GM21381 (cell line): ENCODE results near the gene PTP4A1.
A peak's percentile ranks its signal among the peaks of the same experiment; 100 is the strongest.
"Not testable (repeated sequence)": the region's sequence is repeated elsewhere in the genome, so short reads cannot be mapped to it uniquely, and the experiment has no call there.

Experiments
- ATAC-seq: cut with Tn5 transposase; IDR thresholded peaks from one replicate; pipeline ENCODE4 v1.9.1; 2021; ENCODE audit warnings: mild to moderate bottlenecking, moderate library complexity; ENCODE audit not compliant: unreplicated experiment

Gene PTP4A1

DNA sequence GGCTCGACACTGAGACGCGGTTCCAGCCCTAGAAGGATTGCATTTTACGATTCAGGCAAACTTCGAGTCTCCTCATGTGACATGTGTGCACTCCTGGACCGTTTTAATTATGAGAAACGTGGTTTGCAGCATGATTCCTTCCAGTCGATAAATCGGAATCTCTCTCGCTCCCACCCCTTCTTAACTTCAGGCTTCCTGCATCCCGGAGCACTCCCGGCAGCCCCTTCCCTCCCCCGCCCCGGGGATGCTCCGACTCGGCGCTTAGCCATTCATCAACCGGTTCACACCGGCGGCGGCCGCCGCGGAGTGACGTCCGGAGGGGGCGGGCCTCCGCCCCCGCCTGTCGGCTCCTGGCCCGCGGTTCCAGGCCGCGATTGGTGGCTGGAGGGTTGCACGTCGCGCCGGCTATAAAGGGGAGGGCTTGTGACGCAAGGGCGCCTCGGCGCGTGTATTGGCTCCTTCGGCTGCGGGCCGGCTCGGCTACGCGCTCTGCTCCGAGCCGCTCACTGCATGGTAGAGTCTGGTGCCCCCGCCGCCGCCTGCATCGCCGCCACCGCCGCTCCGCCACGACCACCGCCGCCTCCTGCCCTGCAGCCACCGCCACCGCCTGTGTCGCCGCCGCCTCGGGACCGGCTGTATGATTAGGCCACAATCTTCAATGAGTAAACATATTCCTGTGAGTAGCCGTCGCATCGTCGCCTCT is at the start of gene PTP4A1, which contains the start of gene LOC128125822:
Gene PTP4A1, plus strand, starts transcription at position 437 of the 703 bp plus-strand sequence. CDS start 4,401 bp downstream, outside the sequence.
Gene LOC128125822, plus strand, starts transcription at position 437 of the 703 bp plus-strand sequence.
- ATAC-seq, result peak; percentile 89

DNA sequence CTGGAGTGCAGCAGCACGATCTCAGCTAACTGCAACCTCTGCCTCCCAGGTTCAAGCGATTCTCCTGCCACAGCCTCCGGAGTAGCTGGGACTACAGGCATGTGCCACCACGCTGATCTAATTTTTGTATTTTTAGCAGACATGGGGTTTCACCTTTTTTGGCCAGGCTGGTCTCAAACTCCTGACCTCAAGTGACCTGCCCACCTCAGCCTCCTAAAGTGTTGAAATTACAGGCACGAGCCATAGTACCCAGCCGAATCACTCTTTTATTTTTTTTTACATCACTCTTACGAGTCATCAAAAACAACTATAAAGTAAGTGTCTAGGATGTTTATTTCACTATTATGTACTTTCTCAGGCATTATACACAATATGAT is 49.4 kb upstream of the PTP4A1 start:
- ATAC-seq, result not testable (repeated sequence)

- no peak for ATAC-seq
These were observed 48.6 kb upstream of the PTP4A1 start for GRCh38 chr6:63523630-63524029.

- peak; percentile 46 for ATAC-seq
These were observed 46.9 kb upstream of the PTP4A1 start for GRCh38 chr6:63525186-63525878.

DNA sequence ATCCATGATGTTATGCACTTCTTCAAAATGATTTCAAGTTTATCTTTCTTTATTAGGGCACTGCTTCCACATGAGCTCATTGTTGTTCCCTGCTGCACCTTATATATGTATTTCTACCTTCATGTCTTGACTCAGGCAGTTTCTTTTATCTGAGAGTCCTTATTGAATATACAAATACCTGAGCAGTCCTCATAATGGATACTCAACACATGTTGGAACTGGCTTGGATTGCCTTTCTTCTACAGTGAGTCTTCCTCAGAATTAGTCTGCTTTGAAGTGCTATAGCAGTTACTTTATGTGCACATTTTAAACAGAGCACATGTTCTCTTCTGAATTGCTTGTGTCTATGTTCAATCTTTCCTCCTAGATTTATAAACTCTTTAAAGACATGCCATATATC is 45.3 kb upstream of the PTP4A1 start:
- no peak for ATAC-seq

- no peak for ATAC-seq
These were observed 44.4 kb upstream of the PTP4A1 start for GRCh38 chr6:63527658-63528514.

DNA sequence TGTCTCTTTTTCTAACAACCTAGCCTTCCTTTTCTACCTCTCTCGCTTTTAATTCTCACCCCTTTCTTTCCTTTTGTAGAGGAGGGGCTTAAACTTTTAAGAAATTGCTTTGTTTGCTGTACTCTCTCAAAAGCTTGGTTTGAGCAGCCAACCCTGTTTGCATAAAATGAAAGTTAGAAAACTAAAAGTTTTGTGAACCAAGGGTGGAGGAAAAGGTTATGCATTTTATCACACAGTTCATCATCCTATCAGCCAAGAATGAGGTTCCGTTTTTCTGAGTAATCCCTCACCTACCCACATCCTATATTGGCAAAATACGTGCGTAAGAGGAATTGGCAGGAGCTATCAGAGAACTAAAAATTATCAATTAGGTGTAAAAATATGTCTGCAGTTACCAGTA is 42.8 kb upstream of the PTP4A1 start:
- ATAC-seq, result no peak

DNA sequence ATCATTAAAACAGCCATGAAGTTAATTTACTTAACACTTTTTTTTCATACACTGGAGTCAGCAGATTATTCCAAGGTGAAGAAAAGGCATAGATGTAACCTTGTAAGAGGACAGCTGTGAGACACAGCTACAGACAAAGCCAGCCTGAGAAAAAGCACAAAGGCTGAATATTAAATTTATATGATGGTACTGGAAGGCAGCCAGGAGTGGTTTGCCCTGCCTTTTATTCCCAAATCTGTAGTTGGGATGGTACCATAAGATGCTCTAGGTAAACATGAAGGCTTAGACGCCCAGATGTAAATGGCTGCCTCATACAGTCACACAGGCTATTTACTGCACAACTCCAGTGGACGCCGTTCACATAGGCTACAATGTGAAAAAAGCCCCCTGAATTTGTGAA is 42.1 kb upstream of the PTP4A1 start:
- no peak for ATAC-seq

DNA sequence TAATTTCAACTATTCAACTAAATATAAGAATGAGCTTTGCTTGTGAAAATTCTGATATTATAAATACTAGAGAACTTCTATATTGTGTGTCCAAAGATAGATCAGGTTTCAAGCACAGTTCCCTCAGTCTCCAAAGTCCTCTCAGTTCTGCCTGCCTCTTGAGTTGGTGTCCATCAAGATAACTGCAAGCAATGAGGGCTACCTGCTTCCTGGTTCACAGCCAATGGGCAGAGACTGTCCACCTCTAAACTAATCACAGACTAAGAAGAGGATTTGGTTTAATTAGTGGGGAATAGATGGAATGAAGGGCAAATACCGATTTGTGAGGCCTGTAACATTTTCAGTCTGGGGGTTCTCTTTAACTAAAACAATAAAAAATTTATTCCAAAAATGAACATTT is 41.3 kb upstream of the PTP4A1 start:
- ATAC-seq, result no peak

GRCh38 chr6:63533026-63533425 is 39.3 kb upstream of the PTP4A1 start:
- ATAC-seq, result no peak

GRCh38 chr6:63533952-63534351 is 38.3 kb upstream of the PTP4A1 start:
- ATAC-seq, result no peak

DNA sequence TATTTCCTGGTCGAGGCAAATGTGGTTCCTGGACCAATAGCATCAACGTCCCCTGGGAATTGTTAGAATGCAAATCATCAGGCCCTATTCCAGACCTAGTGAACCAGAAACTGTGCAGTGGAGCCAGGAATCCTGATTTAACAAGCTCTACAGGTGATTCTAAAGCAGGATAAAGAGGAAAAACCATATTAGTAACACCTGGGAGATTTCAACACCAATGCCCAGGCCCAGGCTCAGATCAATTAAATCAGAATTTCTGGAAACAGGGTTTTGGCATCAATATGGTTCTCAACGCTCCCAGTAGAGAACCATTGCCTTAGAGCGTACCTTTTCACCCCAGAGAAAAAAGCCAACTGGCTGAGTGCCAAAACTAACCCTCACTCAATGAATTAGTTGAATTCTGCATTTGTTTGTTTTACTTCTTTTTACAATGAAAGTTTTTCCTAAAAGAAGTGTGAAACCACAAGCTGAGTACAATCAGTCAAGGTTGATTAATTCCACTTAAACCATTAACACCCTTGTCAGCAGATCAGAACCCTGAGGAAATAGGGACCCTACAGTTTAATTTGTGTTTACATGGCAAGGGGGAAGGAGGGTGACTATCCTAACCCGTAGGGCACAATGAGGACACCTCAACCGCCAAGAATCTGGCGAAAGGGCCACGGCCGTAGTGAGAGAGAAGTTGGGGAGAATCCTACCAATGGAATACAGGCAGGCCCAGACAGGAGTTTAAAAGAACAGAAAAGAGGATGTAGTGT is 34.9 kb upstream of the PTP4A1 start:
- ATAC-seq, result peak; percentile 62

- no peak for ATAC-seq
These were observed 34.4 kb upstream of the PTP4A1 start for GRCh38 chr6:63537959-63538300.

DNA sequence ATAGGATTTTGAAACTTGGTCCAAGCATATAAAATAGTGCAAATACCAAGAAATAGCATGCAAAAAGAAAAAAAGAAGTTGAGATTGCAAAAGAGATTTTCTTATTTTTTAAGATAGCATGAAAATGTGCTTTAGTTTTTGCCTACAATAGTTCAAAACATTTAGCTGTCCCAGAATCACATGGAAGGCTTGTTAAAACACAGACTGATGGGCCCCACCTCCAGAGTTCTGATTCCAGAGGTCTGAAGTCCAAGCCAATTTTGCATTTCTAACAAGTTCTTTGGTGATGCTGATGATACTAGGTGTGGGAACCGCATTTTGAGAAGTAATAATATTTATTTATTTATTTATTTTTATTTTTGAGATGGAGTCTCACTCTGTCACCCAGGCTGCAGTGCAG is 33.7 kb upstream of the PTP4A1 start:
- no peak for ATAC-seq

- no peak for ATAC-seq
These were observed 29.3 kb upstream of the PTP4A1 start for GRCh38 chr6:63543001-63543400.

- ATAC-seq, result no peak
These were observed 28.3 kb upstream of the PTP4A1 start for GRCh38 chr6:63543982-63544381.

- ATAC-seq, result no peak
These were observed 26.0 kb upstream of the PTP4A1 start for GRCh38 chr6:63546236-63546635.

- ATAC-seq, result no peak
These were observed 25.6 kb upstream of the PTP4A1 start for GRCh38 chr6:63546697-63547096.

- no peak for ATAC-seq
These were observed 23.2 kb upstream of the PTP4A1 start for GRCh38 chr6:63549076-63549475.

DNA sequence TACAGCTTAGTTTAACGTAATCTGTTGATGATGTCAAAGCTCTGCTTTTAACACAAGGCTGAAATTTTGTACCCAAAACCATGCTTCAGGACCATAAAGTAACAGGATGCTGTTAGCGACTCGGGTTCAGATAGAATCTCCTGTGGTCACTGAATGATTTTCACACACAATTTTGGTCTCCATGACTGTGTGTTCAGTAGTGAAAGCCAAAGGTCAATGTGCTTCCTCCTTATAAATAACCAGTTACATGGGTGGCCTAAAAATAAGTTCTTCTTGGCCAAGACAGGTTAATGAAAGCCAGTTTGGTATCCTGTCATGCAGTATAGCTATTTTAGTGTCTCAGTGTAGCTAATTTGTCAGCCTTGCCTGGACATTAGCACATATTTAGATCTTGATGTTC is 19.1 kb upstream of the PTP4A1 start:
- ATAC-seq, result peak; percentile 99

DNA sequence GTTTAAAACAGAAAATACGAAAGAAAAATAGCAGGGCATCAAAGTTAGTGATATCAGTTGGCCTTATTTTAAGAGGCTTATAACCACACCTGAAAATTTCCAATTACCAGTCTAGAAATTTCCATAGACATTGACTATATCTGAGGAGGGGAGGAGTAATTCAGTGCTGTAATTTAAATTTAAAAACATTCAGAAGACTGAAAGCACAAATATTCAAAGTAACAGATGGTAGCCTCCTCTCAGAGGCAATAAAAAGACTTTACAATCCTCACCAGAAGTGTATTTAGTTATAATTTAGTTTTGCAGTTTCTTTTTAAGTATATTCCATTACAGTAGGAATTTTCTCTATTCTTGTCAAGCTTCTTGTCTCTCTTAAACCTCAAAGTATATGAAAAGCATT is 18.4 kb upstream of the PTP4A1 start:
- no peak for ATAC-seq
